Stomach (tissue), 9 donors: ENCODE measurements around the gene WNT2B. TPM values are rescaled to one million over a fixed set of nuclear protein-coding genes. Genes with fewer than 3 reads are reported as not detected.

Experiments used
- DNase-seq, 2 donors: peaks; one replicate each; pipeline versions ENCODE4 v3.0.0 to v3.0.0-alpha.2; 2013 to 2019
- H3K27ac ChIP-seq, 5 donors: fragments of 200-600 bp in 4 of 5; sonication (generic) in 4 of 5; one replicate each; pipeline ENCODE4 v1.5.1; 2013 to 2019; ENCODE audit warnings: mild to moderate bottlenecking in 1 of 5, moderate library complexity in 1 of 5
- H3K27me3 ChIP-seq, 3 donors: fragments of 200-600 bp; sonication (generic); one replicate each; pipeline ENCODE4 v1.5.1; 2017 to 2019; ENCODE audit warnings: mixed run types in 1 of 3
- H3K36me3 ChIP-seq, 4 donors: fragments of 200-600 bp; sonication (generic); 1 replicate in 3 of 4; 2 replicates in 1 of 4; pipeline ENCODE4 v1.5.1; 2016 to 2019
- H3K4me1 ChIP-seq, 4 donors: fragments of 200-600 bp; sonication (generic); one replicate each; pipeline ENCODE4 v1.5.1; 2016 to 2019
- H3K4me3 ChIP-seq, 4 donors: fragments of 200-600 bp; sonication (generic) in 3 of 4; one replicate each; pipeline ENCODE4 v1.5.1; 2016 to 2019; ENCODE audit warnings: mild to moderate bottlenecking in 1 of 4
- H3K9me3 ChIP-seq, 4 donors: fragments of 200-600 bp; sonication (generic); one replicate each; pipeline ENCODE4 v1.5.1; 2016 to 2019
- CTCF ChIP-seq, 7 experiments: fragments of 450-650 bp in 4 of 7; fragments of 200-600 bp in 3 of 7; sonication (generic) in 3 of 7; IDR thresholded peaks; one replicate each; pipeline ENCODE4 v1.5.1; 2016 to 2019; ENCODE audit warnings: antibody characterized with exemption in 7 of 7, control low read depth in 2 of 7, mild to moderate bottlenecking in 1 of 7
- EP300 ChIP-seq: sonication (generic); formaldehyde crosslinking; IDR thresholded peaks from one replicate; pipeline ENCODE4 v1.6.1; 2017; ENCODE audit warnings: antibody characterized with exemption
- POLR2A ChIP-seq, 4 donors: fragments of 450-650 bp; IDR thresholded peaks; one replicate each; pipeline ENCODE4 v1.6.1; 2016; ENCODE audit warnings: antibody characterized with exemption in 4 of 4, control low read depth in 2 of 4, mild to moderate bottlenecking in 1 of 4, moderate library complexity in 1 of 4
- POLR2AphosphoS5 ChIP-seq, 3 donors: sonication (generic); formaldehyde crosslinking; IDR thresholded peaks; one replicate each; pipeline ENCODE4 v1.6.1; 2016; ENCODE audit warnings: antibody characterized with exemption in 3 of 3
- WGBS, 5 donors: extraction: QIAGEN DNeasy Blood & Tissue Kit in 3 of 5; methylation state at CpG; one replicate each; pipeline versions ENCODE4 v1.1.5 to v1.1.7; 2013 to 2018; 5-methylcytosine and 5-hydroxymethylcytosine counted together
- intact Hi-C: fragments of 100-400 bp; cut with DNase I; formaldehyde crosslinking; loops from one replicate; pipeline ENCODE4 v1.15.1; 2023; ENCODE audit warnings: low total_unique reads
- polyA plus RNA-seq, 3 donors: library from polyadenylated mRNA; stranded (reverse); fragments of 200-250 nt; gene quantifications; one replicate each; pipeline ENCODE4 v1.2.3, GENCODE V29; 2013
- total RNA-seq, 5 donors: library from RNA; depleted of rRNA; stranded (reverse); fragments of >200 nt; gene quantifications; one replicate each; pipeline versions ENCODE4 v1.1.0 to v1.2.3, GENCODE V29; 2014 to 2016
- donor health status: healthy with polysubstance abuse.
- donor health status: Bipolar disorder and iron deficiency.
- donor health status: healthy.

WNT2B gene
- total and polyA plus RNA-seq, 8 donors = 1.7 to 19.5 (median 2.7) TPM; not detected in 1

GRCh38 chr1:112546076-112546475 lies 37.3 kb downstream of the WNT2B start:
- H3K27ac ChIP-seq = no peak overlapping the region
- peaks cover 15 to 62% (median 39%) of the 10 kb centered on the region in 4 donors for H3K36me3 ChIP-seq
- TF ChIP-seq POLR2A (IDR thresholded peaks at IDR 0.05) = no peak
- no peak for TF ChIP-seq EP300
- TF ChIP-seq POLR2AphosphoS5 (IDR thresholded peaks at IDR 0.05) = no peak
- TF ChIP-seq CTCF (IDR thresholded peaks at IDR 0.05) = no peak
- H3K4me1 ChIP-seq = peaks cover 0 to 9% (median 0%) of the 10 kb centered on the region in 4 donors
- H3K4me3 ChIP-seq = no peak overlapping the region
- WGBS, 5 donors = 90 to 98% (median 92%) methylated on average over 2 of the region's 2 CpGs
- no peak for DNase-seq
- H3K9me3 ChIP-seq = no peaks in the 10 kb centered on the region
- intact Hi-C loops = no loop called here
- H3K27me3 ChIP-seq = no peaks in the 10 kb centered on the region

- no peak for TF ChIP-seq CTCF (IDR thresholded peaks at IDR 0.05)
- TF ChIP-seq POLR2AphosphoS5 (IDR thresholded peaks at IDR 0.05) = no peak
- no peak for TF ChIP-seq EP300
- TF ChIP-seq POLR2A (IDR thresholded peaks at IDR 0.05) = no peak
- Histone ChIP-seq H3K9me3 (no peaks in the 10 kb centered on the region), H3K36me3 (peaks cover 8 to 50% (median 30%) of the 10 kb centered on the region in 4 donors), H3K27ac (no peak overlapping the region), H3K27me3 (no peaks in the 10 kb centered on the region), H3K4me1 (peaks cover 0 to 9% (median 0%) of the 10 kb centered on the region in 4 donors), H3K4me3 (no peak overlapping the region)
- intact Hi-C loops = no loop called here
- WGBS, 5 donors = 65 to 85% (median 75%) methylated on average over 3 of the region's 3 CpGs
- no peak for DNase-seq
Measured at GRCh38 chr1:112548547-112548946, 39.8 kb downstream of the WNT2B start.

GRCh38 chr1:112549590-112549989 lies 40.8 kb downstream of the WNT2B start:
- Histone ChIP-seq H3K27me3 (no peaks in the 10 kb centered on the region), H3K4me3 (no peak overlapping the region), H3K9me3 (no peaks in the 10 kb centered on the region), H3K27ac (no peak overlapping the region), H3K4me1 (peaks cover 0 to 5% (median 0%) of the 10 kb centered on the region in 4 donors), H3K36me3 (peaks cover 12 to 60% (median 37%) of the 10 kb centered on the region in 4 donors)
- no peak for TF ChIP-seq POLR2A (IDR thresholded peaks at IDR 0.05)
- TF ChIP-seq POLR2AphosphoS5 (IDR thresholded peaks at IDR 0.05) = no peak
- TF ChIP-seq EP300 = no peak
- no peak for TF ChIP-seq CTCF (IDR thresholded peaks at IDR 0.05)
- no peak for DNase-seq
- 79 to 92% (median 84%) methylated on average over 2 of the region's 2 CpGs for WGBS, 5 donors
- intact Hi-C loops = no loop called here

GRCh38 chr1:112554411-112554810 lies 45.6 kb downstream of the WNT2B start:
- no peaks in the 10 kb centered on the region for H3K27me3 ChIP-seq
- intact Hi-C loops = no loop called here
- TF ChIP-seq CTCF (IDR thresholded peaks at IDR 0.05) = no peak
- no peak for TF ChIP-seq POLR2AphosphoS5 (IDR thresholded peaks at IDR 0.05)
- no peak for TF ChIP-seq POLR2A (IDR thresholded peaks at IDR 0.05)
- TF ChIP-seq EP300 = no peak
- no peak overlapping the region for H3K27ac ChIP-seq
- no peaks in the 10 kb centered on the region for H3K4me1 ChIP-seq
- no peak for DNase-seq
- H3K9me3 ChIP-seq = no peaks in the 10 kb centered on the region
- H3K4me3 ChIP-seq = no peak overlapping the region
- peaks cover 4 to 40% (median 13%) of the 10 kb centered on the region in 4 donors for H3K36me3 ChIP-seq
